HepG2 (cell line): ENCODE data around the gene C1QTNF12. TPM values are rescaled to one million over a fixed set of nuclear protein-coding genes. Genes with fewer than 3 reads are reported as not detected.
A peak's percentile ranks its signal among the peaks of the same experiment; 100 is the strongest.

Experiments used
- ARID2 ChIP-seq: sonication (generic); formaldehyde crosslinking; IDR thresholded peaks from 2 replicates; pipeline ENCODE4 v1.8.1; 2022; ENCODE audit warnings: mild to moderate bottlenecking, missing genetic modification reagents, borderline replicate concordance
- FOXA3 ChIP-seq: IDR thresholded peaks from 2 replicates; pipeline ENCODE4 v1.6.1; 2016; ENCODE audit warnings: missing genetic modification reagents, missing compliant biosample characterization
- GABPA ChIP-seq, 2 experiments: IDR thresholded peaks; 2 replicates each; pipeline ENCODE4 v1.6.1; 2011 to 2016; ENCODE audit warnings: low read depth in 2 of 2, low read length in 1 of 2, missing biosample characterization in 1 of 2, missing genetic modification characterization in 1 of 2
- HOXA9 ChIP-seq: sonication (generic); formaldehyde crosslinking; IDR thresholded peaks from 2 replicates; pipeline ENCODE4 v1.8.1; 2022; ENCODE audit warnings: missing genetic modification reagents, mild to moderate bottlenecking, moderate library complexity, borderline replicate concordance
- HOXD1 ChIP-seq: sonication (generic); formaldehyde crosslinking; IDR thresholded peaks from 2 replicates; pipeline ENCODE4 v1.5.0; 2020; ENCODE audit warnings: missing genetic modification reagents
- MXD4 ChIP-seq: IDR thresholded peaks from 2 replicates; pipeline ENCODE4 v1.6.1; 2016; ENCODE audit warnings: mild to moderate bottlenecking, missing biosample characterization, missing genetic modification reagents
- PPARG ChIP-seq: conservative IDR thresholded peaks from 2 replicates; pipeline ENCODE4 v1.6.1; 2016; ENCODE audit warnings: missing biosample characterization, missing genetic modification reagents
- SP2 ChIP-seq: sonication (generic); formaldehyde crosslinking; IDR thresholded peaks from 2 replicates; pipeline ENCODE4 v1.5.1; 2020; ENCODE audit warnings: mild to moderate bottlenecking, missing genetic modification reagents
- ZBTB20 ChIP-seq: sonication (generic); formaldehyde crosslinking; IDR thresholded peaks from 2 replicates; pipeline ENCODE4 v1.8.1; 2023; ENCODE audit warnings: missing genetic modification reagents, low read depth, mild to moderate bottlenecking, borderline replicate concordance
- ZFX ChIP-seq: sonication (generic); formaldehyde crosslinking; IDR thresholded peaks from 2 replicates; pipeline ENCODE4 v1.4.0; 2020; ENCODE audit warnings: mild to moderate bottlenecking, low read depth, missing genetic modification reagents, moderate library complexity
- ZNF296 ChIP-seq: sonication (generic); formaldehyde crosslinking; conservative IDR thresholded peaks from 2 replicates; pipeline ENCODE4 v1.5.0; 2020; ENCODE audit warnings: mild to moderate bottlenecking, missing genetic modification reagents
- ZNF44 ChIP-seq: sonication (generic); formaldehyde crosslinking; IDR thresholded peaks from 2 replicates; pipeline ENCODE4 v1.5.1; 2020; ENCODE audit warnings: mild to moderate bottlenecking, missing genetic modification reagents
- ZNF558 ChIP-seq: sonication (generic); formaldehyde crosslinking; IDR thresholded peaks from 2 replicates; pipeline ENCODE4 v1.9.0; 2022; ENCODE audit warnings: mild to moderate bottlenecking, missing genetic modification reagents, borderline replicate concordance
- ZNF615 ChIP-seq: sonication (generic); formaldehyde crosslinking; IDR thresholded peaks from 2 replicates; pipeline ENCODE4 v1.5.0; 2020; ENCODE audit warnings: mild to moderate bottlenecking, missing genetic modification reagents, borderline replicate concordance
- ZNF768 ChIP-seq: sonication (generic); formaldehyde crosslinking; IDR thresholded peaks from 2 replicates; pipeline ENCODE4 v1.4.0; 2020; ENCODE audit warnings: missing genetic modification reagents
- ZNF782 ChIP-seq: sonication (generic); formaldehyde crosslinking; IDR thresholded peaks from 2 replicates; pipeline ENCODE4 v1.4.0; 2020; ENCODE audit warnings: missing genetic modification reagents, mild to moderate bottlenecking, borderline replicate concordance
- ZNF790 ChIP-seq: sonication (generic); formaldehyde crosslinking; IDR thresholded peaks from 2 replicates; pipeline ENCODE4 v1.8.0; 2022; ENCODE audit warnings: missing genetic modification reagents, mild to moderate bottlenecking, borderline replicate concordance
- ZNF816 ChIP-seq: sonication (generic); formaldehyde crosslinking; IDR thresholded peaks from 2 replicates; pipeline ENCODE4 v1.8.0; 2022; ENCODE audit warnings: missing genetic modification reagents, mild to moderate bottlenecking, borderline replicate concordance
- ZSCAN12 ChIP-seq: sonication (generic); formaldehyde crosslinking; IDR thresholded peaks from 2 replicates; pipeline ENCODE4 v1.9.0; 2021; ENCODE audit warnings: mild to moderate bottlenecking, missing genetic modification reagents
- polyA plus RNA-seq, 8 experiments: library from polyadenylated mRNA; depleted of rRNA in 3 of 8; stranded (reverse) in 7 of 8; unstranded in 1 of 8; fragments of >200 nt; fragmentation: Illumina TruSeq in 4 of 8; extraction: Trizol in 4 of 8; gene quantifications; 2 replicates each; pipeline versions ENCODE4 v1.2.1 to v1.2.3, GENCODE V29; 2011 to 2016; ENCODE audit warnings: low read depth in 4 of 8, missing spikeins in 1 of 8, mixed read lengths in 1 of 8; ENCODE audit not compliant: insufficient read depth in 1 of 8
- total RNA-seq, 5 experiments: library from RNA; depleted of rRNA; stranded (reverse); fragments of >200 nt; fragmentation: Illumina TruSeq; extraction: Trizol; gene quantifications; 2 replicates each; pipeline ENCODE4 v1.2.3, GENCODE V29; 2016; ENCODE audit warnings: low read depth in 1 of 5
- TF ChIP-seq, protein P1 (sequence below): IDR thresholded peaks from 2 replicates; pipeline ENCODE4 v1.6.1; 2016; ENCODE audit warnings: missing compliant biosample characterization, missing genetic modification reagents, borderline replicate concordance
- TF ChIP-seq, protein P2 (sequence below): sonication (generic); formaldehyde crosslinking; IDR thresholded peaks from 2 replicates; pipeline ENCODE4 v1.4.0; 2020; ENCODE audit warnings: missing genetic modification reagents
- TF ChIP-seq, protein P3 (sequence below): sonication (generic); formaldehyde crosslinking; IDR thresholded peaks from 2 replicates; pipeline ENCODE4 v1.4.0; 2020; ENCODE audit warnings: missing genetic modification reagents
- TF ChIP-seq, protein P4 (sequence below): sonication (generic); formaldehyde crosslinking; IDR thresholded peaks from 2 replicates; pipeline ENCODE4 v1.8.1; 2023; ENCODE audit warnings: mild to moderate bottlenecking, missing genetic modification reagents
- TF ChIP-seq, protein P5 (sequence below): sonication (generic); formaldehyde crosslinking; IDR thresholded peaks from 2 replicates; pipeline ENCODE4 v1.4.0; 2020; ENCODE audit warnings: mild to moderate bottlenecking, missing genetic modification reagents

Gene C1QTNF12
- total and polyA plus RNA-seq, 2 of the 13 experiments (the other 11 are each of a cell fraction or from before 2014, with no cell fraction given), result 0.18 to 0.64 TPM

DNA sequence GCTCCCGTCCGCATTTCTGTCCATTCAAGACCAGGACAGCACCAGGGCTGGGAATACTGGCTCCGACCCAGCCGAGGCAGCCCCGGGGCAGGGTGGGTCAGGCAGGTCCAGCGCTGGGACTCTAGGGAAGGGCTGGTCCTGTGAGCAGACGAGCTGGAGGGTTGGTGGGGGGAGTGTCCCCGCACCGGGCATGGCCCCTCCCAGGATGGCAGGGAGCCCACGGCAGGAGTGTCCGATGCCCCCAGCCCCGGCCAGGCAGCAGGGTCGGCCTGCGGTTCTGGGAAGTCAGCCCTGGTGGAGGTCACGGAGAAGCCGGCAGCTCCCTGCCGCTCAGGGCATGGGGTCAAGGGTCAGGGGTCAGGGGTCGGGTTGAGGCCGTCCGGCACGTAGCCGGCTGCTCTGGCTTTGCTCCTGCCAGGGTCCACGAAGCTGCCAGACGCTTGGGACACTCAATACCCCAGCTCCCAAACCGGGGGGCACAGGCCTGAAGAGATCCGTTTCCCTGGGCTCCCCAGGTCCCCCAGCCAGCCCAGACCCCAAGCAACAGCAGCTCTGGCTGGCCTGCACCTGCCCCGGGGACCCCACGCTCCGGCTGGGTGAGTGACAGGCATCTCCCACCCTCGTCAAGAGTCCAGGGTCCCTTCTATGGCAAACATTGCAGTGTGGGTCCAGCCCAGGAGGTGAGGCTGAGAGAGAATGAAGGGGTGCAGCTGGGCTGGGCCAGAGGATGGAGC is 6.7 kb downstream of the C1QTNF12 start (continued):
- peak; percentile 81 for TF ChIP-seq ZFX (CRISPR knock-in tag)
- TF ChIP-seq ARID2 (CRISPR knock-in tag), result no peak
- no peak; the same call in 1 of the 2 replicates for TF ChIP-seq ZNF816 (CRISPR knock-in tag)
- TF ChIP-seq, protein P1, sequence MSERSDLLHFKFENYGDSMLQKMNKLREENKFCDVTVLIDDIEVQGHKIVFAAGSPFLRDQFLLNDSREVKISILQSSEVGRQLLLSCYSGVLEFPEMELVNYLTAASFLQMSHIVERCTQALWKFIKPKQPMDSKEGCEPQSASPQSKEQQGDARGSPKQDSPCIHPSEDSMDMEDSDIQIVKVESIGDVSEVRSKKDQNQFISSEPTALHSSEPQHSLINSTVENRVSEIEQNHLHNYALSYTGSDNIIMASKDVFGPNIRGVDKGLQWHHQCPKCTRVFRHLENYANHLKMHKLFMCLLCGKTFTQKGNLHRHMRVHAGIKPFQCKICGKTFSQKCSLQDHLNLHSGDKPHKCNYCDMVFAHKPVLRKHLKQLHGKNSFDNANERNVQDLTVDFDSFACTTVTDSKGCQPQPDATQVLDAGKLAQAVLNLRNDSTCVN (CRISPR knock-in tag), result no peak
- no peak for TF ChIP-seq SP2 (CRISPR knock-in tag)
- peak; percentile 83; the same call in 1 of the 2 replicates for TF ChIP-seq ZNF296
- TF ChIP-seq ZNF768 (CRISPR knock-in tag), result no peak
- TF ChIP-seq FOXA3 (CRISPR knock-in tag), result no peak
- TF ChIP-seq MXD4, result no peak
- TF ChIP-seq ZSCAN12 (CRISPR knock-in tag), result no peak
- TF ChIP-seq ZNF558 (CRISPR knock-in tag), result no peak
- TF ChIP-seq HOXA9 (CRISPR knock-in tag), result no peak
- TF ChIP-seq, protein P2, sequence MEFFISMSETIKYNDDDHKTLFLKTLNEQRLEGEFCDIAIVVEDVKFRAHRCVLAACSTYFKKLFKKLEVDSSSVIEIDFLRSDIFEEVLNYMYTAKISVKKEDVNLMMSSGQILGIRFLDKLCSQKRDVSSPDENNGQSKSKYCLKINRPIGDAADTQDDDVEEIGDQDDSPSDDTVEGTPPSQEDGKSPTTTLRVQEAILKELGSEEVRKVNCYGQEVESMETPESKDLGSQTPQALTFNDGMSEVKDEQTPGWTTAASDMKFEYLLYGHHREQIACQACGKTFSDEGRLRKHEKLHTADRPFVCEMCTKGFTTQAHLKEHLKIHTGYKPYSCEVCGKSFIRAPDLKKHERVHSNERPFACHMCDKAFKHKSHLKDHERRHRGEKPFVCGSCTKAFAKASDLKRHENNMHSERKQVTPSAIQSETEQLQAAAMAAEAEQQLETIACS (CRISPR knock-in tag), result no peak
- peak; percentile 86; the same call in 1 of the 2 replicates for TF ChIP-seq ZNF790 (CRISPR knock-in tag)
- TF ChIP-seq, protein P3, sequence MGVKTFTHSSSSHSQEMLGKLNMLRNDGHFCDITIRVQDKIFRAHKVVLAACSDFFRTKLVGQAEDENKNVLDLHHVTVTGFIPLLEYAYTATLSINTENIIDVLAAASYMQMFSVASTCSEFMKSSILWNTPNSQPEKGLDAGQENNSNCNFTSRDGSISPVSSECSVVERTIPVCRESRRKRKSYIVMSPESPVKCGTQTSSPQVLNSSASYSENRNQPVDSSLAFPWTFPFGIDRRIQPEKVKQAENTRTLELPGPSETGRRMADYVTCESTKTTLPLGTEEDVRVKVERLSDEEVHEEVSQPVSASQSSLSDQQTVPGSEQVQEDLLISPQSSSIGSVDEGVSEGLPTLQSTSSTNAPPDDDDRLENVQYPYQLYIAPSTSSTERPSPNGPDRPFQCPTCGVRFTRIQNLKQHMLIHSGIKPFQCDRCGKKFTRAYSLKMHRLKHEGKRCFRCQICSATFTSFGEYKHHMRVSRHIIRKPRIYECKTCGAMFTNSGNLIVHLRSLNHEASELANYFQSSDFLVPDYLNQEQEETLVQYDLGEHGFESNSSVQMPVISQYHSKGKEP (CRISPR knock-in tag), result no peak
- TF ChIP-seq ZBTB20 (CRISPR knock-in tag), result peak; percentile 73; the same call in 1 of the 2 replicates
- TF ChIP-seq, protein P4, sequence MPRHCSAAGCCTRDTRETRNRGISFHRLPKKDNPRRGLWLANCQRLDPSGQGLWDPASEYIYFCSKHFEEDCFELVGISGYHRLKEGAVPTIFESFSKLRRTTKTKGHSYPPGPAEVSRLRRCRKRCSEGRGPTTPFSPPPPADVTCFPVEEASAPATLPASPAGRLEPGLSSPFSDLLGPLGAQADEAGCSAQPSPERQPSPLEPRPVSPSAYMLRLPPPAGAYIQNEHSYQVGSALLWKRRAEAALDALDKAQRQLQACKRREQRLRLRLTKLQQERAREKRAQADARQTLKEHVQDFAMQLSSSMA (CRISPR knock-in tag), result no peak
- no peak for TF ChIP-seq ZNF615
- TF ChIP-seq HOXD1, result no peak
- no peak for TF ChIP-seq ZNF44 (CRISPR knock-in tag)
- no peak for TF ChIP-seq PPARG (CRISPR knock-in tag)
- TF ChIP-seq, protein P5, sequence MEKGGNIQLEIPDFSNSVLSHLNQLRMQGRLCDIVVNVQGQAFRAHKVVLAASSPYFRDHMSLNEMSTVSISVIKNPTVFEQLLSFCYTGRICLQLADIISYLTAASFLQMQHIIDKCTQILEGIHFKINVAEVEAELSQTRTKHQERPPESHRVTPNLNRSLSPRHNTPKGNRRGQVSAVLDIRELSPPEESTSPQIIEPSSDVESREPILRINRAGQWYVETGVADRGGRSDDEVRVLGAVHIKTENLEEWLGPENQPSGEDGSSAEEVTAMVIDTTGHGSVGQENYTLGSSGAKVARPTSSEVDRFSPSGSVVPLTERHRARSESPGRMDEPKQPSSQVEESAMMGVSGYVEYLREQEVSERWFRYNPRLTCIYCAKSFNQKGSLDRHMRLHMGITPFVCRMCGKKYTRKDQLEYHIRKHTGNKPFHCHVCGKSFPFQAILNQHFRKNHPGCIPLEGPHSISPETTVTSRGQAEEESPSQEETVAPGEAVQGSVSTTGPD, result no peak
- TF ChIP-seq ZNF782, result no peak
- no peak for TF ChIP-seq GABPA (IDR thresholded peaks at IDR 0.05; ENCODE audit: low read depth, low read length)
- peak; percentile 32; the same call in 1 of the 2 replicates for TF ChIP-seq GABPA (CRISPR knock-in tag; IDR thresholded peaks at IDR 0.05; ENCODE audit: low read depth)
